Activated CD4-positive, alpha-beta T cell treated with anti-CD3 and anti-CD28 coated beads for 36 hours (primary cell): ENCODE measurements around the gene TCEANC2. TPM values are rescaled to one million over a fixed set of nuclear protein-coding genes. Genes with fewer than 3 reads are reported as not detected.
"Not testable (repeated sequence)": the region's sequence is repeated elsewhere in the genome, so short reads cannot be mapped to it uniquely, and the experiment has no call there.

Experiments
- ATAC-seq: fragments of 200-7000 bp; cut with Tn5 transposase; one replicate; pipeline ENCODE4 v1.10.0; 2021; ENCODE audit warnings: mild to moderate bottlenecking, moderate library complexity
- CTCF ChIA-PET: fragments of 350-600 bp; sonication (Branson Sonifier 250); formaldehyde crosslinking; loops from one replicate; lab custom pipeline; 2021; ENCODE audit warnings: antibody characterized with exemption; lab: Charles Lee
- POLR2A ChIA-PET: fragments of 350-600 bp; sonication (Branson Sonifier 250); formaldehyde crosslinking; loops from one replicate; lab custom pipeline; 2021; ENCODE audit warnings: antibody characterized with exemption, inconsistent platforms; lab: Charles Lee
- DNase-seq: peaks from one replicate; pipeline ENCODE4 v3.0.0-alpha.2; 2020
- H3K27ac Mint-ChIP-seq: one replicate; pipeline ENCODE4 v1.8.0; 2021; ENCODE audit warnings: mixed read lengths
- H3K27me3 Mint-ChIP-seq: one replicate; pipeline ENCODE4 v1.8.0; 2021; ENCODE audit warnings: mixed read lengths
- H3K36me3 Mint-ChIP-seq: one replicate; pipeline ENCODE4 v1.8.0; 2021; ENCODE audit warnings: low read depth, mixed read lengths
- H3K4me1 Mint-ChIP-seq: one replicate; pipeline ENCODE4 v1.8.0; 2021; ENCODE audit warnings: mixed read lengths
- H3K4me3 Mint-ChIP-seq: one replicate; pipeline ENCODE4 v1.8.0; 2021; ENCODE audit warnings: mild to moderate bottlenecking, moderate library complexity, mixed read lengths
- H3K9me3 Mint-ChIP-seq: one replicate; pipeline ENCODE4 v1.8.0; 2021; ENCODE audit warnings: low read depth, mixed read lengths
- intact Hi-C, 2 experiments: fragments of 100-400 bp; cut with DNase I in 1 of 2; cut with micrococcal nuclease in 1 of 2; formaldehyde crosslinking; loops; one replicate each; pipeline versions ENCODE4 v1.14.2 to v1.15.1; 2022 to 2024; cut with DNase I, micrococcal nuclease
- total RNA-seq, 2 experiments: library from RNA; stranded (reverse); gene quantifications; one replicate each; pipeline ENCODE4 v1.2.3, GENCODE V29; 2021

The TCEANC2 gene
- total RNA-seq, 2 experiments from 2014 or later: 14.0 to 14.2 TPM

DNA sequence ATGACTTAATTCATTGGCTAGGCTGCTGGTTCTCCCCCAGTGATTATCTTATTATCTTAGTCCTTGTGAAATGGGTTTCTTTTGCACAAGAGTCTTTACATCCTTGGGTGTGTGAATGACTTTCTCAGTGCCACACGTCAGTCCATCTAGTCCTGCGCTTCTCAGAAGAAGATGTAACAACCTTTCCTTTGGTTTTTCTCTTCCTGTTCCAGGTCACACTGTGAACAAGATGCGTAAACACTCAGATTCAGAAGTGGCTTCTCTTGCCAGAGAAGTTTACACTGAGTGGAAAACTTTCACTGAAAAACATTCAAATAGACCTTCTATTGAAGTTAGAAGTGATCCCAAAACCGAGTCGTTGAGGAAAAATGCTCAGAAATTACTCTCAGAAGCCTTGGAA is 35.0 kb downstream of the TCEANC2 start:
- CTCF ChIA-PET: interaction anchor here (1.0 kb wide), 1 partner anchor 13 kb away, joined by 3 read pairs; no protein-coding TSS in a partner anchor
- ATAC-seq: no peak

GRCh38 chr1:54091666-54092065 is 38.3 kb downstream of the TCEANC2 start:
- no peaks in the 10 kb centered on the region for H3K27me3 Mint-ChIP-seq

More for the DNA sequence above, 35.0 kb downstream of the TCEANC2 start:
- H3K27me3 Mint-ChIP-seq: no peaks in the 10 kb centered on the region
- intact Hi-C loops: no loop called here
- H3K27ac Mint-ChIP-seq: no peak overlapping the region
- peaks cover 1% of the 10 kb centered on the region for H3K36me3 Mint-ChIP-seq
- POLR2A ChIA-PET: no interaction called here
- no peak overlapping the region for H3K4me3 Mint-ChIP-seq
- H3K4me1 Mint-ChIP-seq: no peaks in the 10 kb centered on the region
- H3K9me3 Mint-ChIP-seq: no peaks in the 10 kb centered on the region
- DNase-seq: no peak

GRCh38 chr1:54094001-54094729 is 40.8 kb downstream of the TCEANC2 start:
- no peak for ATAC-seq
- H3K4me1 Mint-ChIP-seq: no peaks in the 10 kb centered on the region
- POLR2A ChIA-PET: interaction anchor here (0.6 kb wide), 1 partner anchor 93 kb away, joined by 10 read pairs; no protein-coding TSS in a partner anchor
- H3K27ac Mint-ChIP-seq: no peak overlapping the region
- H3K9me3 Mint-ChIP-seq: no peaks in the 10 kb centered on the region
- H3K36me3 Mint-ChIP-seq: peaks cover 10% of the 10 kb centered on the region
- intact Hi-C loops: no loop called here
- H3K4me3 Mint-ChIP-seq: no peak overlapping the region
- DNase-seq: no peak
- CTCF ChIA-PET: interaction anchor here (0.8 kb wide), 1 partner anchor 12 kb away, joined by 3 read pairs; no protein-coding TSS in a partner anchor
- no peaks in the 10 kb centered on the region for H3K27me3 Mint-ChIP-seq

More at GRCh38 chr1:54091666-54092065, 38.3 kb downstream of the TCEANC2 start:
- ChIA-PET POLR2A (no interaction called here), CTCF (interaction anchor here (0.7 kb wide), 1 partner anchor 245 kb away, joined by 3 read pairs; no protein-coding TSS in a partner anchor)
- ATAC-seq (no peak), DNase-seq (no peak)
- Mint-ChIP-seq H3K4me1 (no peaks in the 10 kb centered on the region), H3K36me3 (peaks cover 5% of the 10 kb centered on the region), H3K27ac (no peak overlapping the region), H3K9me3 (no peaks in the 10 kb centered on the region), H3K4me3 (no peak overlapping the region)
- intact Hi-C loops: no loop called here

- H3K27me3 Mint-ChIP-seq, H3K36me3 Mint-ChIP-seq, H3K27ac Mint-ChIP-seq, H3K4me1 Mint-ChIP-seq, H3K4me3 Mint-ChIP-seq, intact Hi-C loops, DNase-seq, POLR2A ChIA-PET, H3K9me3 Mint-ChIP-seq, ATAC-seq: not testable (repeated sequence)
- CTCF ChIA-PET: interaction anchor here (0.8 kb wide), 1 partner anchor 13 kb away, joined by 3 read pairs; no protein-coding TSS in a partner anchor
Observed at GRCh38 chr1:54094730-54095105, 41.3 kb downstream of the TCEANC2 start.

DNA sequence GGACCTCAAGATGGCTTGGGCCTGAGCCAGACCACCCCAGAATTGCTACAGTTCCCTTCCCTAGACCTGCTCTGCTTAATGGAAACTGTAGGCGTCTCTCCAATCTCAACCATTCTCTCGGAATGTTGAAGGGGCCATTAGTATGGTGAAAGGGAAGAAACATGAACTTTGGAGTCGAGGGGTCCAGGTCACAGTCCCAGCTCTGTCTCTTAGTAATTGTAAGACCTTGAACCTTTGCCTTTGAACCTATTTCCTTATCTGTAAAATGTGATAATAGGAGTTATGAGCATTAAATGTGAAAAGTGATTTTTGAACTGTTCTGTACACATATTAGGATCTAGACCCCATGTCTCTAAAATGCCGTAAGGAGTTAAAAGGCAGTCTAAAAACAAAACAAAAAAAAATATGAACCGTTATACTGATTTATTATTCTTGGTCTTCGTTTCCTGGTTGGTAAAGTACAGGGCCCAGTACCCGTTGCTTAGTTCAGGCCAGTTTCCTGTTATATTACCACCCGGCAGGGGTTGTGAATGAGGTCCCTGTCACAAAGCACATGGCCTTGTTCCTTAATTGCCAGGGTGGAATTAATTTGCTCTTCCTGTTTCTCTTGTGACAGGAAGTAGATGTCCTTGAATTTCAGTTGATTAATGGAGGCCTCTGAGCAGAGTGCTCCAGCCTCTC is 42.3 kb downstream of the TCEANC2 start:
- CTCF ChIA-PET: no interaction called here
- intact Hi-C loops: no loop called here
- H3K4me1 Mint-ChIP-seq: no peaks in the 10 kb centered on the region

DNA sequence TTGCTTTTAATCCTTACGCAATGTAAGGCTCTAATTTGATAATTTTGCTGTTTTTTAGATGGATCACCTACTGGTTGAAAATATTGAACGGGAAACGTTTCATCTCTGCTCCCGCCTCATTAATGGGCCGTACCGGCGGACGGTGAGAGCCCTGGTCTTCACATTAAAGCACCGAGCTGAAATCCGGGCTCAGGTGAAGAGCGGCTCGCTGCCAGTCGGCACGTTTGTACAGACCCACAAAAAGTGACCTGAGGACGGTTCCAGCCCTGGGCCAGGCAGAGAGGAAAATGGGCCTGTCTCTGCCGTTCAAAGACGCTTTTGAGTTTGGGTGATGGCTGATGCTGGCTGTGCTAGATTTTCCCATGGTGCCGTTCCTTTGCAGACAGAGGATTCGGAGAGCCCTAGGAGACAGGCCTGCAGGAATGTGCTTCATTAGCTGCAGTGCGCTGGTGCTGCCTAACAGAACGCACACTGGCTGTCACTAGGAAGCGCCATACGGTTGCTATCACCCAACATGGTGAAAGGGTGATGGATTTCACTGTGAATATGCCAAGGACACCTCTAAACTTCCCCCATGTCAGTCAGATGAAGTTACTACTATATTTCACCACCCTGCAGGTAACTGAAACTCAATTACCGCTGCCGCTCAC is 42.9 kb downstream of the TCEANC2 start:
- Mint-ChIP-seq H3K9me3 (no peaks in the 10 kb centered on the region), H3K36me3 (peaks cover 17% of the 10 kb centered on the region), H3K4me3 (no peak overlapping the region), H3K4me1 (no peaks in the 10 kb centered on the region), H3K27me3 (no peaks in the 10 kb centered on the region), H3K27ac (no peak overlapping the region)
- no peak for DNase-seq
- ChIA-PET CTCF (interaction anchor here (1.1 kb wide), 1 partner anchor 394 kb away, joined by 3 read pairs; no protein-coding TSS in a partner anchor), POLR2A (no interaction called here)
- intact Hi-C loops: no loop called here
- ATAC-seq: no peak

More for the DNA sequence above, 42.3 kb downstream of the TCEANC2 start:
- Mint-ChIP-seq H3K27me3 (no peaks in the 10 kb centered on the region), H3K27ac (no peak overlapping the region), H3K36me3 (peaks cover 14% of the 10 kb centered on the region), H3K9me3 (no peaks in the 10 kb centered on the region), H3K4me3 (no peak overlapping the region)
- DNase-seq (no peak), ATAC-seq (no peak)
- POLR2A ChIA-PET: no interaction called here

- intact Hi-C loops: no loop called here
- Mint-ChIP-seq H3K27ac (no peak overlapping the region), H3K9me3 (no peaks in the 10 kb centered on the region), H3K36me3 (peaks cover 20% of the 10 kb centered on the region), H3K4me3 (no peak overlapping the region), H3K27me3 (no peaks in the 10 kb centered on the region), H3K4me1 (no peaks in the 10 kb centered on the region)
- no peak for ATAC-seq
- POLR2A ChIA-PET: no interaction called here
- DNase-seq: no peak
- CTCF ChIA-PET: interaction anchor here (1.1 kb wide), 1 partner anchor 393 kb away, joined by 3 read pairs; no protein-coding TSS in a partner anchor
Observed at GRCh38 chr1:54096877-54097240, 43.5 kb downstream of the TCEANC2 start.

- CTCF ChIA-PET: interaction anchor here (0.6 to 1.1 kb wide), 3 partner anchors 12 to 628 kb away, joined by 3 read pairs; no protein-coding TSS in a partner anchor
- Mint-ChIP-seq H3K9me3 (no peaks in the 10 kb centered on the region), H3K27me3 (no peaks in the 10 kb centered on the region), H3K27ac (no peak overlapping the region), H3K36me3 (peaks cover 22% of the 10 kb centered on the region), H3K4me1 (no peaks in the 10 kb centered on the region), H3K4me3 (no peak overlapping the region)
- DNase-seq: no peak
- POLR2A ChIA-PET: no interaction called here
- no peak for ATAC-seq
- intact Hi-C loops: no loop called here
Observed at GRCh38 chr1:54099061-54099610, 45.7 kb downstream of the TCEANC2 start.

DNA sequence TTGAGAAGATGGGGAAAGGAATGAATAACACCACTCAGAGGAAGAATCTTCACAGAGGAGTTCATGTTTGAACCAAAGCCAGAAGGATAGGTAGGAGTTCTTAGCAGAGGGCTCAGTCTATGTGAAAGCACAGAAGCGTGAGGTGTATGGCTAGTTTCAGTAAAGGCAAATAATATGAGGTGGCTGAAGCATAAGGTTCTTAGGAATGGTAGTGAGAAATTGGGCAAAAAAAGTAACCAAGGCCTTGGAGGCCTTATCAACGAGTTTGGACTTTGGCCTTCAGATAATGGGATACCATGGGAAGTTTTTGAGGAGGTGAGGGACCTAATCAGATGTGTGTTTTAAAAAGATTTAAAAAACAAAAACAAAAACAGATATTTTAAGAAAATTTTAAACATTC is 47.1 kb downstream of the TCEANC2 start:
- ChIA-PET POLR2A (interaction anchor here (0.7 kb wide), 1 partner anchor 313 kb away, joined by 3 read pairs; no protein-coding TSS in a partner anchor), CTCF (interaction anchor here (0.6 kb wide), 1 partner anchor 400 kb away, joined by 4 read pairs; no protein-coding TSS in a partner anchor)
- Mint-ChIP-seq H3K36me3 (peaks cover 22% of the 10 kb centered on the region), H3K9me3 (no peaks in the 10 kb centered on the region), H3K27ac (peak overlapping the region; percentile 19), H3K27me3 (no peaks in the 10 kb centered on the region), H3K4me1 (no peaks in the 10 kb centered on the region), H3K4me3 (no peak overlapping the region)
- ATAC-seq (no peak), DNase-seq (no peak)
- intact Hi-C loops: no loop called here

- DNase-seq (no peak), ATAC-seq (no peak)
- no peak overlapping the region for H3K4me3 Mint-ChIP-seq
- no peaks in the 10 kb centered on the region for H3K27me3 Mint-ChIP-seq
- peaks cover 15% of the 10 kb centered on the region for H3K36me3 Mint-ChIP-seq
- ChIA-PET CTCF (interaction anchor here (1.2 kb wide), 1 partner anchor 20 kb away, joined by 4 read pairs; no protein-coding TSS in a partner anchor), POLR2A (no interaction called here)
- H3K9me3 Mint-ChIP-seq: no peaks in the 10 kb centered on the region
- H3K27ac Mint-ChIP-seq: no peak overlapping the region
- intact Hi-C loops: no loop called here
- H3K4me1 Mint-ChIP-seq: no peaks in the 10 kb centered on the region
Observed at GRCh38 chr1:54103414-54103813, 50.0 kb downstream of the TCEANC2 start.

DNA sequence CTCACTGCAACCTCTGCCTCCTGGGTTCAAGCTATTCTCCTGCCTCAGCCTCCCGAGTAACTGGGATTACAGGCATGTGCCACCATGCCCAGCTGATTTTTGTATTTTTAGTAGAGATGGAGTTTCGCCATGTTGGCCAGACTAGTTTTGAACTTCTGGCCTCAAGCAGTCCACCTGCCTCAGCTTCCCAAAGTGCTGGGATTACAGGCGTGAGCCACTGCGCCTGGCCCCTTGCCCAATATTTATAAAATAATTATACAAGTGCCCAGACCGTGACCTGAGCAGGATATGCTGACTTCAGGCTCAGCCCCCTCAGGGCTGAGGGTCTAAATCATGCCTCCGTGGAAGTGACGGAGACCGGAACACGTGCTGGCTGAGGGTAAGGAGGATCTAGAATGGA is 51.2 kb downstream of the TCEANC2 start:
- H3K9me3 Mint-ChIP-seq, POLR2A ChIA-PET, H3K27me3 Mint-ChIP-seq, H3K4me1 Mint-ChIP-seq, DNase-seq, ATAC-seq, H3K27ac Mint-ChIP-seq, intact Hi-C loops, H3K4me3 Mint-ChIP-seq: not testable (repeated sequence)
- CTCF ChIA-PET: interaction anchor here (0.5 to 0.9 kb wide), 2 partner anchors 8 to 55 kb away, joined by 3 to 5 read pairs; no protein-coding TSS in a partner anchor
- H3K36me3 Mint-ChIP-seq: peaks cover 13% of the 10 kb centered on the region
